ENCODE data around the gene GPX4. TPM values are rescaled to one million over a fixed set of nuclear protein-coding genes. Genes with fewer than 3 reads are reported as not detected.
A peak's percentile ranks its signal among the peaks of the same experiment; 100 is the strongest.

Gene GPX4
- total RNA-seq, 1 donor from 2014 or later, result 213 TPM

DNA sequence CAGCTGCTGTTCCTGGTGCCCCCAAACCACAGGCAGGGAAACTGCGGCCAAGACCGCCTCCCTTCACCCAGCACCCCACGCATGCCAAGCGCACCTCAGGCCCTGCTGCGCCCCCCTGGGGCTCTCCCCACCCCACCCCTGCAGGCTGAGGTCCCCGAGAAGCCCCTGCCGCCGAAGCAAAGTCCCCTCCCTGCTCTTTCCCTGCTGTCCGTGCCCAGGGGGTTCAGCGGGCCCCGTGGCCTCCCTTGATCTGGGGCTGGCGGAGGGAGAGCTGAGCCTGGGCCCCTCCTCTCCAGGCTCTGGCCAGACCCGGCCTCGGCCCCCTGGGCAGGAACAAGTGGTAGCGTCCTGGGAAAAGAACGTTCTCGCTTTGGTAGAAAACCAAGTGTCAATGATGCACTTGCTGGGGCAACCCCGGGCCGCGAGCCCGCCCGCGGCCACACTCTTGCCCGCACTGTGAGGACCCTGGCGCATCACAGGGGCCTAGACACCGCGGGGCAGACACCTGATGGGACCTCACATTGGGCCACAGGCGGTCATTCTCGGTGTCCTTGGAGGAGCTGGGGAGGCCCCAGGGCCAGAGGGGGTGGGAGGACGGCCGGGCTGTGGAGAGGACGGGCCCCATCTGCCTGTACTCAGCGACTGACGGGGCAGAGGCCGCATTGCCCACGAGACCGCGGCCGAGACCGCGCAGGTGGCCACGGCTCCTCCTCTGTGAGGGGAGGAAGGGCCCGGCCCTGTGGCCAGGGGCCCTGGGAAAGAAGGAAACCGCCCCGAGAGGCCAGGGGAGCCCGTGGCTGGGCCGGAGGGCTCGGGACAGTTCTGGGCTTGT is 29.0 kb downstream of the GPX4 start:
- Mint-ChIP-seq H3K27ac (peak overlapping the region; percentile 74), H3K27me3 (no peaks in the 10 kb centered on the region), H3K4me1 (peaks cover 47% of the 10 kb centered on the region), H3K36me3 (ENCODE audit: low read depth) (peaks cover 2% of the 10 kb centered on the region), H3K9me3 (no peaks in the 10 kb centered on the region), H3K4me3 (peak overlapping the region; percentile 86)
- intact Hi-C loops (cut with micrococcal nuclease), result loop anchor here (1.0 to 5.0 kb wide), 6 partner anchors 20 to 335 kb away; partner anchors contain the start of genes GPX4, PTBP1 and SBNO2
- TF ChIP-seq, protein P1, sequence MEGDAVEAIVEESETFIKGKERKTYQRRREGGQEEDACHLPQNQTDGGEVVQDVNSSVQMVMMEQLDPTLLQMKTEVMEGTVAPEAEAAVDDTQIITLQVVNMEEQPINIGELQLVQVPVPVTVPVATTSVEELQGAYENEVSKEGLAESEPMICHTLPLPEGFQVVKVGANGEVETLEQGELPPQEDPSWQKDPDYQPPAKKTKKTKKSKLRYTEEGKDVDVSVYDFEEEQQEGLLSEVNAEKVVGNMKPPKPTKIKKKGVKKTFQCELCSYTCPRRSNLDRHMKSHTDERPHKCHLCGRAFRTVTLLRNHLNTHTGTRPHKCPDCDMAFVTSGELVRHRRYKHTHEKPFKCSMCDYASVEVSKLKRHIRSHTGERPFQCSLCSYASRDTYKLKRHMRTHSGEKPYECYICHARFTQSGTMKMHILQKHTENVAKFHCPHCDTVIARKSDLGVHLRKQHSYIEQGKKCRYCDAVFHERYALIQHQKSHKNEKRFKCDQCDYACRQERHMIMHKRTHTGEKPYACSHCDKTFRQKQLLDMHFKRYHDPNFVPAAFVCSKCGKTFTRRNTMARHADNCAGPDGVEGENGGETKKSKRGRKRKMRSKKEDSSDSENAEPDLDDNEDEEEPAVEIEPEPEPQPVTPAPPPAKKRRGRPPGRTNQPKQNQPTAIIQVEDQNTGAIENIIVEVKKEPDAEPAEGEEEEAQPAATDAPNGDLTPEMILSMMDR (IDR thresholded peaks at IDR 0.05), result no peak
- ChIA-PET CTCF (interaction anchor here (1.2 kb wide), 1 partner anchor 19 kb away, joined by 9 read pairs; no protein-coding TSS in a partner anchor), POLR2A (interaction anchor here (0.5 to 4.0 kb wide), 17 partner anchors 9 to 770 kb away, joined by 3 to 25 read pairs (median 4); partner anchors contain the start of genes ABCA7, ARHGAP45, CIRBP and SBNO2)
- DNase-seq (peak; percentile 40), ATAC-seq (ENCODE audit: low read depth) (peak; percentile 1)

DNA sequence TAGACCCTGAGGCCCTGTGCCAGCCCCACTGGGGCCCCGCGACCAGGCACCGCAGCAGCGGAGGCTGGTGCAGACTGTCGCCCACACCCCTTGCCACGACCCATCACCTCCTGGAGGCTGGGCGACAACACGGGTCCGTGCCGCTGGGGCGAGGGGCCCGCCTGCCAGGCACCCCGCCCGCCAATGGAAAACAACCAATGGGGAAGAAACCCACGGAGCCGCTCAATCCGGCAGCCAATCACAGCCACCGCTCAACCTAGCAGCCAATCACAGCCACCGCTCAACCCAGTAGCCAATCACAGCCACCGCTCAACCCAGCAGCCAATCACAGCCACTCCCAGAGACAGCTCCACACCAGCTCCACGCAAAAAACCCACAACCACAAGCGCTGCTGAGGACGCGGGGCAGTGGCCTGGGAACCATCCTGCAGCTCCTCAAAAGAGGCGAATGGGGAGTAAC is 29.7 kb downstream of the GPX4 start:
- DNase-seq (peak; percentile 64), ATAC-seq (ENCODE audit: low read depth) (peak; percentile 64)
- peaks cover 2% of the 10 kb centered on the region for H3K36me3 Mint-ChIP-seq (ENCODE audit: low read depth)
- peak overlapping the region; percentile 56 for H3K27ac Mint-ChIP-seq
- CTCF ChIA-PET, result interaction anchor here (1.2 kb wide), 1 partner anchor 20 kb away, joined by 9 read pairs; no protein-coding TSS in a partner anchor
- TF ChIP-seq, protein P1 (IDR thresholded peaks at IDR 0.05), result no peak
- POLR2A ChIA-PET, result interaction anchor here (0.5 to 4.0 kb wide), 9 partner anchors 12 to 240 kb away, joined by 3 to 25 read pairs (median 4); partner anchors contain the start of genes ABCA7, CIRBP, MED16 and RNU6-9
- no peaks in the 10 kb centered on the region for H3K27me3 Mint-ChIP-seq
- H3K9me3 Mint-ChIP-seq, result no peaks in the 10 kb centered on the region
- peak overlapping the region; percentile 86 for H3K4me3 Mint-ChIP-seq
- intact Hi-C loops (cut with micrococcal nuclease), result loop anchor here (2.0 to 5.0 kb wide), 4 partner anchors 21 to 186 kb away; partner anchors contain the start of gene GPX4
- H3K4me1 Mint-ChIP-seq, result peaks cover 45% of the 10 kb centered on the region

DNA sequence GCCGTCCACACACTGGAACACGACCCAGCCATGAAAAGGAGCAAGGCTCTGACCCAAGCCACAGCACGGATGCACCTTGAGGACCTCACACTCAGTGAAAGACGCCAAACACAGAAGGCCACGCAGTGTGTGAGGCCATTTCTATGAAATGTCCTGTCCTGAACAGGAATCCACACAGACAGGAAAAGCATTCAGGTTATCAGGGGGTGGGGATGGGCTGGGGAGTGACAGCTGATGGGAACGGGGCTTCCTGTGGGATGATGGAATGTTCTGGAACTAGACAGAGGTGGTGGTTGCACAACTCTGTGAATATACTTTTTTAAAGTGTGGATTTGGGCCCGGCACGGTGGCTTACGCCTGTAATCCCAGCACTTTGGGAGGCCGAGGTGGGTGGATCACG is 30.6 kb downstream of the GPX4 start:
- ChIA-PET POLR2A (interaction anchor here (0.5 kb wide), 1 partner anchor 241 kb away, joined by 4 read pairs; the partner anchor contains the start of genes MED16 and RNU6-9), CTCF (interaction anchor here (1.2 kb wide), 1 partner anchor 21 kb away, joined by 9 read pairs; no protein-coding TSS in a partner anchor)
- Mint-ChIP-seq H3K4me3 (no peak overlapping the region), H3K36me3 (ENCODE audit: low read depth) (peaks cover 4% of the 10 kb centered on the region), H3K9me3 (no peaks in the 10 kb centered on the region), H3K27me3 (no peaks in the 10 kb centered on the region), H3K4me1 (peaks cover 45% of the 10 kb centered on the region), H3K27ac (no peak overlapping the region)
- DNase-seq, result no peak
- intact Hi-C loops (cut with micrococcal nuclease), result loop anchor here (5.0 kb wide), 2 partner anchors 58 to 187 kb away; no protein-coding TSS in a partner anchor
- ATAC-seq (ENCODE audit: low read depth), result no peak
- TF ChIP-seq, protein P1 (IDR thresholded peaks at IDR 0.05), result no peak

DNA sequence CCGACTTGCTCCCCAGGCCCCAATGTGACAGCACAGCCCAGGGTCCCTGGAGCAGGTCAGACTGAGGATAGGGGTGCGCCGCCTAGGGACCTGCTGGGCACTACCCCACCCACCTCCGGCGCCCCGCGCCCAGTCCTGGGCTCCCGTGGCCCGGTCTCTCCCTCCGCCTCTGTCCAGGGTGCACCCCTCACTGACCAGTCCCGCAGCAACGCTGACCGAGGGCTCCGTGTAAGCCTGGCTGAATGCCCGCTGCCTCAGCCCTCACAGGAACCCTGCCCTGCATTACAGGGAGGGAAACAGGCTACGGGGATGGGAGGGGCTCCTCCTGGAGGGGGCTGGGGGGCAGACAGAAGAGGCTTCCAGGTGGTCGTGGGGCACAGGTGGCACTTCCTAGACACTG is 31.7 kb downstream of the GPX4 start:
- ATAC-seq (ENCODE audit: low read depth) (no peak), DNase-seq (no peak)
- Mint-ChIP-seq H3K27ac (no peak overlapping the region), H3K4me1 (peaks cover 36% of the 10 kb centered on the region), H3K4me3 (no peak overlapping the region), H3K9me3 (no peaks in the 10 kb centered on the region), H3K27me3 (no peaks in the 10 kb centered on the region), H3K36me3 (ENCODE audit: low read depth) (peaks cover 10% of the 10 kb centered on the region)
- CTCF ChIA-PET, result no interaction called here
- TF ChIP-seq, protein P1 (IDR thresholded peaks at IDR 0.05), result no peak
- intact Hi-C loops (cut with micrococcal nuclease), result no loop called here
- POLR2A ChIA-PET, result interaction anchor here (1.0 to 1.2 kb wide), 2 partner anchors 22 to 133 kb away, joined by 3 to 5 read pairs; partner anchors contain the start of gene CIRBP

DNA sequence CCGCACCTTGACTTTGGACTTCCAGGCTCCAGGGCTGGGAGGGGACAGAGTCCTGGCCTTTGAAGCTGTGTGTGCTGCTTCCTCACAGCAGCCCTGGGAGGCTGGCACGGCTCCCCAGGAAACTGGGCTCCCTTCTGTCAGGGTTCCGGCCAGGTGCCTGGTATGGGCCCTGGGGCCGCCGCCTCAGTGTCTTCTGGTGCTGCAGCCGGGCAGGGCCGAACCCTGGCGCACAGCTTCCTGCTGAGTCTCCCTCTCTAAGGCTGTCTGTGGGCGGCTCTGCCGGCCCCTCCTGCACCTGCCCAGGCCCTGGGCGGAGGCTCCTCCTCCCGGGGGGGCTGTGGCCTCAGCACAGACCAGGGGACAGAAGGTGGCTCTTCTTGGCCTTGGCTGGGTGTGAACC is 32.4 kb downstream of the GPX4 start:
- Mint-ChIP-seq H3K36me3 (ENCODE audit: low read depth) (peaks cover 13% of the 10 kb centered on the region), H3K27ac (no peak overlapping the region), H3K9me3 (no peaks in the 10 kb centered on the region), H3K4me3 (peak overlapping the region; percentile 17), H3K27me3 (no peaks in the 10 kb centered on the region), H3K4me1 (peaks cover 29% of the 10 kb centered on the region)
- TF ChIP-seq, protein P1 (IDR thresholded peaks at IDR 0.05), result no peak
- ATAC-seq (ENCODE audit: low read depth) (no peak), DNase-seq (no peak)
- CTCF ChIA-PET, result no interaction called here
- intact Hi-C loops (cut with micrococcal nuclease), result no loop called here
- POLR2A ChIA-PET, result interaction anchor here (1.2 kb wide), 1 partner anchor 133 kb away, joined by 3 read pairs; the partner anchor contains the start of gene CIRBP
